ENCODE results near the gene SAC3D1. TPM values are rescaled to one million over a fixed set of nuclear protein-coding genes. Genes with fewer than 3 reads are reported as not detected.
A peak's percentile ranks its signal among the peaks of the same experiment; 100 is the strongest.

Gene SAC3D1
- polyA plus RNA-seq, 2 of the 4 experiments (the other 2 are of a cell fraction) = 12.9 to 29.0 TPM

GRCh38 chr11:65085446-65085845, 44.4 kb downstream of the SAC3D1 start:
- Histone ChIP-seq H3K4me1 (peaks cover 26% of the 10 kb centered on the region), H3K4me3 (no peak overlapping the region), H3K4me2 (peak overlapping the region; percentile 97), H3K9me3 (no peaks in the 10 kb centered on the region), H3K27ac (no peak overlapping the region)
- DNase-seq (ENCODE audit: low read depth in 1 of 2, low spot score in 1 of 2) = no peak
- POLR2A ChIA-PET = no interaction called here
- no peak for ATAC-seq
- CTCF ChIA-PET = interaction anchor here (0.7 to 2.4 kb wide), 7 partner anchors 8 to 72 kb away, joined by 3 to 9 read pairs (median 6); partner anchors contain the start of genes ARL2, VPS51 and ZNHIT2
- TF ChIP-seq RAD21 (conservative IDR thresholded peaks at IDR 0.05 in 1 of 2, IDR thresholded peaks at IDR 0.05 in 1 of 2) (no peak), HEYL (CRISPR knock-in tag; IDR thresholded peaks at IDR 0.05) (no peak), NR3C1 (IDR thresholded peaks at IDR 0.05) (no peak), KDM5A (IDR thresholded peaks at IDR 0.05) (no peak), GATA3 (IDR thresholded peaks at IDR 0.05; ENCODE audit: borderline replicate concordance) (no peak), FOSB (CRISPR knock-in tag; IDR thresholded peaks at IDR 0.05) (no peak), BHLHE40 (IDR thresholded peaks at IDR 0.05; ENCODE audit: low read depth, low read length) (no peak), HDAC2 (IDR thresholded peaks at IDR 0.05) (no peak), FOXS1 (CRISPR knock-in tag; IDR thresholded peaks at IDR 0.05) (no peak), POLR2AphosphoS2 (conservative IDR thresholded peaks at IDR 0.05; ENCODE audit: low read length) (no peak), FOSL2 (IDR thresholded peaks at IDR 0.05) (no peak), FOSL2 (CRISPR knock-in tag; IDR thresholded peaks at IDR 0.05) (no peak), ZC3H11A (IDR thresholded peaks at IDR 0.05) (no peak), RARB (CRISPR knock-in tag; IDR thresholded peaks at IDR 0.05) (no peak), KDM1A (IDR thresholded peaks at IDR 0.05; ENCODE audit: low read depth) (no peak), RNF2 (IDR thresholded peaks at IDR 0.05; ENCODE audit: borderline replicate concordance, low read depth) (no peak)
- TF ChIP-seq, protein P1, sequence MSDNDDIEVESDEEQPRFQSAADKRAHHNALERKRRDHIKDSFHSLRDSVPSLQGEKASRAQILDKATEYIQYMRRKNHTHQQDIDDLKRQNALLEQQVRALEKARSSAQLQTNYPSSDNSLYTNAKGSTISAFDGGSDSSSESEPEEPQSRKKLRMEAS (IDR thresholded peaks at IDR 0.05) = no peak
- TF ChIP-seq, protein P2, sequence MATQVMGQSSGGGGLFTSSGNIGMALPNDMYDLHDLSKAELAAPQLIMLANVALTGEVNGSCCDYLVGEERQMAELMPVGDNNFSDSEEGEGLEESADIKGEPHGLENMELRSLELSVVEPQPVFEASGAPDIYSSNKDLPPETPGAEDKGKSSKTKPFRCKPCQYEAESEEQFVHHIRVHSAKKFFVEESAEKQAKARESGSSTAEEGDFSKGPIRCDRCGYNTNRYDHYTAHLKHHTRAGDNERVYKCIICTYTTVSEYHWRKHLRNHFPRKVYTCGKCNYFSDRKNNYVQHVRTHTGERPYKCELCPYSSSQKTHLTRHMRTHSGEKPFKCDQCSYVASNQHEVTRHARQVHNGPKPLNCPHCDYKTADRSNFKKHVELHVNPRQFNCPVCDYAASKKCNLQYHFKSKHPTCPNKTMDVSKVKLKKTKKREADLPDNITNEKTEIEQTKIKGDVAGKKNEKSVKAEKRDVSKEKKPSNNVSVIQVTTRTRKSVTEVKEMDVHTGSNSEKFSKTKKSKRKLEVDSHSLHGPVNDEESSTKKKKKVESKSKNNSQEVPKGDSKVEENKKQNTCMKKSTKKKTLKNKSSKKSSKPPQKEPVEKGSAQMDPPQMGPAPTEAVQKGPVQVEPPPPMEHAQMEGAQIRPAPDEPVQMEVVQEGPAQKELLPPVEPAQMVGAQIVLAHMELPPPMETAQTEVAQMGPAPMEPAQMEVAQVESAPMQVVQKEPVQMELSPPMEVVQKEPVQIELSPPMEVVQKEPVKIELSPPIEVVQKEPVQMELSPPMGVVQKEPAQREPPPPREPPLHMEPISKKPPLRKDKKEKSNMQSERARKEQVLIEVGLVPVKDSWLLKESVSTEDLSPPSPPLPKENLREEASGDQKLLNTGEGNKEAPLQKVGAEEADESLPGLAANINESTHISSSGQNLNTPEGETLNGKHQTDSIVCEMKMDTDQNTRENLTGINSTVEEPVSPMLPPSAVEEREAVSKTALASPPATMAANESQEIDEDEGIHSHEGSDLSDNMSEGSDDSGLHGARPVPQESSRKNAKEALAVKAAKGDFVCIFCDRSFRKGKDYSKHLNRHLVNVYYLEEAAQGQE (IDR thresholded peaks at IDR 0.05) = no peak
- FAIRE-seq = no peak
- WGBS (ENCODE audit: missing lambda C conversion rate) = 93% methylated on average over 4 of the region's 4 CpGs

DNA sequence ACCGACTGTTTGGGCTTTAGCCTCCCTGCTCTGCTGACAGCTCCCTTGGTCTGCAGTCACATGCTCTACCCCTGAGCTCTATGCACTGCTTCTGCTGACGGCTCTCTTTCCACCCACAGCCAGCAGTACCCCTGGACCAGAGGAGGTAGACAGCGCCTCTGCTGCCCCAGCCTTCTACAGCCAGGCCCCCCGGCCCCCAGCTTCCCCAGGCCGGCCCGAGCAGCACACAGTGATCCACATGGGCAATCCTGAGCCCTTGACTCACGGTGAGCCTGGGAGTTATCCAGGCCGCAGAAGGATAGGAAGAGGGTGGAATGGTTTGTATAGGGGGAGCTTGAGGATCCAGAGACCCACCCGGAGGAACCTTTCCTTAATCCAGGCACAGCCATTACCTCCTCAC, 45.8 kb downstream of the SAC3D1 start:
- no peaks in the 10 kb centered on the region for H3K9me3 ChIP-seq
- TF ChIP-seq KDM5A (IDR thresholded peaks at IDR 0.05) = no peak
- TF ChIP-seq, protein P3, sequence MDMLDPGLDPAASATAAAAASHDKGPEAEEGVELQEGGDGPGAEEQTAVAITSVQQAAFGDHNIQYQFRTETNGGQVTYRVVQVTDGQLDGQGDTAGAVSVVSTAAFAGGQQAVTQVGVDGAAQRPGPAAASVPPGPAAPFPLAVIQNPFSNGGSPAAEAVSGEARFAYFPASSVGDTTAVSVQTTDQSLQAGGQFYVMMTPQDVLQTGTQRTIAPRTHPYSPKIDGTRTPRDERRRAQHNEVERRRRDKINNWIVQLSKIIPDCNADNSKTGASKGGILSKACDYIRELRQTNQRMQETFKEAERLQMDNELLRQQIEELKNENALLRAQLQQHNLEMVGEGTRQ (IDR thresholded peaks at IDR 0.05) = no peak
- no peak for TF ChIP-seq HOXA7 (CRISPR knock-in tag; IDR thresholded peaks at IDR 0.05)
- peaks cover 23% of the 10 kb centered on the region for H3K4me1 ChIP-seq
- POLR2A ChIA-PET = no interaction called here
- no peak overlapping the region for H3K27ac ChIP-seq
- no peak overlapping the region for H3K4me3 ChIP-seq
- WGBS (ENCODE audit: missing lambda C conversion rate) = 97% methylated on average over 8 of the region's 9 CpGs
- CTCF ChIA-PET = interaction anchor here (1.0 to 4.7 kb wide), 5 partner anchors 8 to 74 kb away, joined by 3 to 30 read pairs (median 7); partner anchors contain the start of genes TM7SF2, VPS51 and ZNHIT2
- FAIRE-seq = no peak
- ATAC-seq = no peak
- no peak overlapping the region for H3K4me2 ChIP-seq
- DNase-seq (ENCODE audit: low read depth in 1 of 2, low spot score in 1 of 2) = no peak

DNA sequence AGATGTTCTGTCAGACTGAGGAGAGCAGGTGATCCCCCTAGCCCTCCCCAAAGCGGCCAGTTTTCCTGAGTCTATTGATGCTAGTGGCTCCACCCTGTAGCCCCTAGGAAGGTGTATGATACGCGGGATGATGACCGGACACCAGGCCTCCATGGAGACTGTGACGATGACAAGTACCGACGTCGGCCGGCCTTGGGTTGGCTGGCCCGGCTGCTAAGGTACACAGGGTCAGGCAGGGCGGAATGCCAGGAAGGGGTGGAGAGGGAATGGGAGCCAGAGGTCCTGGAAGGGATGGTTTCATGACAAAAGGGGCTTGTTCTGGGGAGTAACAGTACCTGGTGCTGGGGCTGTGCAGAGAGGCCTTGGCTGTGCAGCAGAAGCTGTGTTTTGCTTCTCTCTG, 46.2 kb downstream of the SAC3D1 start:
- no peak overlapping the region for H3K27ac ChIP-seq
- H3K9me3 ChIP-seq = no peaks in the 10 kb centered on the region
- peaks cover 19% of the 10 kb centered on the region for H3K4me1 ChIP-seq
- ChIA-PET CTCF (interaction anchor here (1.0 to 4.7 kb wide), 3 partner anchors 16 to 30 kb away, joined by 3 to 30 read pairs (median 7); partner anchors contain the start of genes TM7SF2 and ZNHIT2), POLR2A (no interaction called here)
- no peak for FAIRE-seq
- DNase-seq (ENCODE audit: low read depth in 1 of 2, low spot score in 1 of 2) = no peak
- H3K4me2 ChIP-seq = no peak overlapping the region
- ATAC-seq = no peak
- H3K4me3 ChIP-seq = no peak overlapping the region
- 95% methylated on average over 11 of the region's 11 CpGs for WGBS (ENCODE audit: missing lambda C conversion rate)
- TF ChIP-seq JUN (IDR thresholded peaks at IDR 0.05) = no peak
- TF ChIP-seq PBX3 (IDR thresholded peaks at IDR 0.05) = no peak
- TF ChIP-seq KDM5A (IDR thresholded peaks at IDR 0.05) = no peak
- no peak for TF ChIP-seq NFE2L2 (conservative IDR thresholded peaks at IDR 0.05; ENCODE audit: low read length)
- TF ChIP-seq NPAS2 (CRISPR knock-in tag; IDR thresholded peaks at IDR 0.05; ENCODE audit: borderline replicate concordance) = no peak
- no peak for TF ChIP-seq ZSCAN20 (CRISPR knock-in tag; IDR thresholded peaks at IDR 0.05)
- TF ChIP-seq, protein P4, sequence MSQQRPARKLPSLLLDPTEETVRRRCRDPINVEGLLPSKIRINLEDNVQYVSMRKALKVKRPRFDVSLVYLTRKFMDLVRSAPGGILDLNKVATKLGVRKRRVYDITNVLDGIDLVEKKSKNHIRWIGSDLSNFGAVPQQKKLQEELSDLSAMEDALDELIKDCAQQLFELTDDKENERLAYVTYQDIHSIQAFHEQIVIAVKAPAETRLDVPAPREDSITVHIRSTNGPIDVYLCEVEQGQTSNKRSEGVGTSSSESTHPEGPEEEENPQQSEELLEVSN (IDR thresholded peaks at IDR 0.05; ENCODE audit: borderline replicate concordance, low read depth) = no peak
- TF ChIP-seq MYC (IDR thresholded peaks at IDR 0.05; ENCODE audit: borderline replicate concordance, low read length) = no peak
- no peak for TF ChIP-seq MAZ (IDR thresholded peaks at IDR 0.05; ENCODE audit: borderline replicate concordance, low read depth, low read length)
- TF ChIP-seq GATA3 (IDR thresholded peaks at IDR 0.05; ENCODE audit: borderline replicate concordance) = no peak
- TF ChIP-seq ZC3H11A (IDR thresholded peaks at IDR 0.05) = no peak
- TF ChIP-seq RARB (CRISPR knock-in tag; IDR thresholded peaks at IDR 0.05) = no peak
- no peak for TF ChIP-seq HOXB5 (CRISPR knock-in tag; IDR thresholded peaks at IDR 0.05)
